Esophagus mucosa (tissue), 1 donor: ENCODE results near the gene PATL2. TPM values are rescaled to one million over a fixed set of nuclear protein-coding genes. Genes with fewer than 3 reads are reported as not detected.
"Not testable (repeated sequence)": the region's sequence is repeated elsewhere in the genome, so short reads cannot be mapped to it uniquely, and the experiment has no call there.

Experiments used
- ATAC-seq: fragments of 200-7000 bp; cut with Tn5 transposase; one replicate; pipeline ENCODE4 v1.9.1; 2020
- total RNA-seq: library from RNA; stranded (reverse); gene quantifications from one replicate; pipeline ENCODE4 v1.2.4, GENCODE V29; 2023
- donor health status: DM: yes; HTN: yes; CAD: no.

PATL2 gene
- 1.2 TPM for total RNA-seq

DNA sequence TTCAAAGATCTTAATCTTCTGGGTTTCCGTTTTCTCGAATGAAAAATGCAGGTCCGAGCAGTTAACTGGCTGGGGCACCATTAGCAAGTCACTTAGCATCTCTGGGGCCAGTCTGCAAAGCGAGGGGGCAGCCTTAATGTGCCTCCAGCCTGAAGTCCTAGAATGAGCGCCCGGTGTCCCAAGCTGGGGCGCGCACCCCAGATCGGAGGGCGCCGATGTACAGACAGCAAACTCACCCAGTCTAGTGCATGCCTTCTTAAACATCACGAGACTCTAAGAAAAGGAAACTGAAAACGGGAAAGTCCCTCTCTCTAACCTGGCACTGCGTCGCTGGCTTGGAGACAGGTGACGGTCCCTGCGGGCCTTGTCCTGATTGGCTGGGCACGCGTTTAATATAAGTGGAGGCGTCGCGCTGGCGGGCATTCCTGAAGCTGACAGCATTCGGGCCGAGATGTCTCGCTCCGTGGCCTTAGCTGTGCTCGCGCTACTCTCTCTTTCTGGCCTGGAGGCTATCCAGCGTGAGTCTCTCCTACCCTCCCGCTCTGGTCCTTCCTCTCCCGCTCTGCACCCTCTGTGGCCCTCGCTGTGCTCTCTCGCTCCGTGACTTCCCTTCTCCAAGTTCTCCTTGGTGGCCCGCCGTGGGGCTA lies at the start of gene PATL2, which contains the start of gene B2M:
Gene PATL2, minus strand, starts transcription at position 228 of the 647 bp plus-strand sequence. CDS start 34,833 bp downstream, outside the sequence.
Gene B2M, plus strand, starts transcription at position 422 of the 647 bp plus-strand sequence. Its CDS starts 30 bp downstream, at position 452.
- peak; percentile 97 for ATAC-seq

DNA sequence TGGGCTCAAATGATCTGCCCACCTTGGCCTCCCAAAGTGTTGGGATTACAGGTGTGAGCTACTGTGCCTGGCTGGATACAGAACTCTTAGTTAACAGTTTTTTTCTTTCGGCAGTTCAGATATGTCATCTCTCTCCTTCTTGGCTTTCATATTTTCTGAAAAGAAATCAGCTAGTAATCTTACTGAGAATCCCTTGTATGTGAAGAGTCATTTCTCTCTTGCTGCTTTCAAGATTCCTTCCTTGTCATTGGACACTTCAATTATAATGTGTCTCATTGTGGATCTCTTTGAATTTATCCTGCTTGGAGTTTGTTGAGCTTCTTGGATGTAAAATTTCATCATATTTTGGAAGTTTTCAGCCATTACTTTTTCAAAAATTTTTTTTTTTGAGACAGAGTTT lies 42.2 kb upstream of the PATL2 start:
- ATAC-seq: no peak

GRCh38 chr15:44743454-44743853 lies 32.3 kb upstream of the PATL2 start:
- not testable (repeated sequence) for ATAC-seq

DNA sequence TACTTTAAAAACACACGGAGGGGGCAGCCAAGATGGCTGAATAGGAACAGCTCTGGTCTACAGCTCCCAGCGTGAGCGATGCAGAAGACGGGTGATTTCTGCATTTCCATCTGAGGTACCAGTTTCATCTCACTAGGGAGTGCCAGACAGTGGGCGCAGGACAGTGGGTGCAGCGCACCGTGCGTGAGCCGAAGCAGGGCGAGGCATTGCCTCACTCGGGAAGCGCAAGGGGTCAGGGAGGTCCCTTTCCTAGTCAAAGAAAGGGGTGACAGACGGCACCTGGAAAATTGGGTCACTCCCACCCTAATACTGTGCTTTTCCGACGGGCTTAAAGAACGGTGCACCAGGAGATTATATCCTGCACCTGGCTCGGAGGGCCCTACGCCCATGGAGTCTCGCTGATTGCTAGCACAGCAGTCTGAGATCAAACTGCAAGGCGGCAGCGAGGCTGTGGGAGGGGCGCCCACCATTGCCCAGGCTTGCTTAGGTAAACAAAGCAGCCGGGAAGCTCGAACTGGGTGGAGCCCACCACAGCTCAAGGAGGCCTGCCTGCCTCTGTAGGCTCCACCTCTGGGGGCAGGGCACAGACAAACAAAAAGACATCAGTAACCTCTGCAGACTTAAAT lies 28.2 kb upstream of the PATL2 start:
- ATAC-seq: not testable (repeated sequence)

GRCh38 chr15:44738340-44738984 lies 27.3 kb upstream of the PATL2 start:
- peak; percentile 45 for ATAC-seq

DNA sequence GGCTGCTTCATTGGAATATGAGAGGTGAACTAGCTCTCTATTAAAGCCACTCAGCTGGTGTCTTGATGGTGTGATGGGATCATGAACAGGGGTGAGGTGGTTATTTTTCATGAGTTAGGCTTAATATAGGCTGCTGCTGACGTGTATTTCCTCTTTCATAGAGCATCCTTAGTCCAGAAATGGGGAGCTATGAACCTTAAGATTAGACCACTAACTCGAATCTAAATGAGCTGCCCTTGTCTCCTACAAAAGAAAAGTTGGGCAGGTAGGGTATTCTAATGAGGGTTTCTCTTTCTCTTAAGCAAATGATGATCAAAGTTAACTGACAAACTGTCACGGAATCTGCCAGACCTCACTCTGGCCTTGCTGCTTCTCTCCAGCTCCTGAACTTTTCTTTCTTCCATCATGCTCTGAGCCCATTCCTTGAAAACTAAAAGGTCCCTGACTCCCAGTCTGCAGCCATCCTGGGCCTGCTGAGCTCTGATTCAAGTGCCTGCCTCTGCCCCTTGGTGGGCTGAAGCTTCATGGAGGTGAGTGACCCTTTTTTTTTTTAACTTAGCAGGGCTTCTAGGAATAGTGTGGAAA lies 25.1 kb upstream of the PATL2 start, which contains the start of gene TRIM69:
Gene TRIM69, plus strand, starts transcription at position 348 of the 585 bp plus-strand sequence. Its CDS starts 177 bp downstream, at position 525.
- ATAC-seq: peak; percentile 15

DNA sequence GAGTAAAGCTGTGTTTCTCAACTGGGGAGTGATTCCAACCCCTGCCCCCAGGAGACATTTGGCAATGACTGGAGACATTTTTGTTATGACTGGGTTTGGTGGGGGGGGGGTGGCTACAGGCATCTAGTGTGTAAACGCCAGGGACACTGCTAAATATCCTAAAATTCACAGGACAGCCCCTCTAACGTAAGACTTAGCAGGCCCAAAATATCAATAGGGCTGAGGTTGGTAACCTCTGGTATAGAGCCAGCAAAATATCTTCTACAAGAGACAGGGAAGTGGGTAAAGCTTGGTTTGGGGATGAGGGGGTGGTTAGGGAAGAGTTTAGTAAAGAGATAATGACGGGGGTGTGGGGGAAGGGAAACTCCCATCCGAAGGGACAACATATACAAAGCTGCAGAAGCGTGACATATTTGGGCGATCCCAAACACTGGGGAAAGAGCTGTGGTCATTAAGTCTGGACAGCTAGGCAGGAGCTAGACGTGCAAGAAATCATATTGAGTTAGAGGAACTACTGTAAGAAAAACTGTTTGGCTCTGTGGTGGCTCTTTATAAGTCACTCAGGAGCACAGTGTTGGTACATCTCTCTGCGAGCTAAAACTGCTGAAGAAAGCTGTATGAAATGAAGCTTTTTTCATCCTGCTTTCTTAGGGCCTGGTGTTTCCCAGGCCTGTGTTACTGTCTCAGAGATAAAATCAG lies 24.5 kb upstream of the PATL2 start:
- peak; percentile 44 for ATAC-seq

DNA sequence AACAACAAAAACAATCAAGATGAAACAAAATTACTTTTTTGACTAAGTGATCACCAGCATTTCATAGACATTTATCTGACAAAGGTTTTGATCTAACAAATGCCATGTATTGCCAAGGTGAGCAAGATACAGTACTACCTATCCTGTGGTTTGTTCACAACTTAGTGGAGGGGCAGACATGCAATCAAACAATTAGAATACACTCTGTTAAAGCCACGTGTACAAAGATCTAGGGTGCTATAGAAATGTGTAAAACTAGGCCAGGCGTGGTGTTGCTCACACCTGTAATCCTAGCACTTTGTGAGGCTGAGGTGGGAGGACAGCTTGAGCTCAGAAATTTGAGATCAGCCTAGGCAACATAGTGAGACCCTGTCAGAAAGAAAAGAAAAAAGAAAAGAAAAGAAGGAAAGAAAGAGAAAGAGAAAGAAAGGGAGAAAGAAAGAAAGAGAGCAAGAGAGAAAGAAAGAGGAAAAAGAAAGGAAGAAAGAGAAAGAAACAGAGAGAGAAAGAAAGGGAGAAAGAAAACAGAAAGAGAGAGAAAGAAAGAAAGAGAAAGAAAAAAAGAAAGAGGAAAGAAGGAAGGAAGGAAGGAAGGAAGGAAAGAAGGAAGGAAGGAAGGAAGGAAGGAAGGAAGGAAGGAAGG lies 23.8 kb upstream of the PATL2 start:
- ATAC-seq: no peak

DNA sequence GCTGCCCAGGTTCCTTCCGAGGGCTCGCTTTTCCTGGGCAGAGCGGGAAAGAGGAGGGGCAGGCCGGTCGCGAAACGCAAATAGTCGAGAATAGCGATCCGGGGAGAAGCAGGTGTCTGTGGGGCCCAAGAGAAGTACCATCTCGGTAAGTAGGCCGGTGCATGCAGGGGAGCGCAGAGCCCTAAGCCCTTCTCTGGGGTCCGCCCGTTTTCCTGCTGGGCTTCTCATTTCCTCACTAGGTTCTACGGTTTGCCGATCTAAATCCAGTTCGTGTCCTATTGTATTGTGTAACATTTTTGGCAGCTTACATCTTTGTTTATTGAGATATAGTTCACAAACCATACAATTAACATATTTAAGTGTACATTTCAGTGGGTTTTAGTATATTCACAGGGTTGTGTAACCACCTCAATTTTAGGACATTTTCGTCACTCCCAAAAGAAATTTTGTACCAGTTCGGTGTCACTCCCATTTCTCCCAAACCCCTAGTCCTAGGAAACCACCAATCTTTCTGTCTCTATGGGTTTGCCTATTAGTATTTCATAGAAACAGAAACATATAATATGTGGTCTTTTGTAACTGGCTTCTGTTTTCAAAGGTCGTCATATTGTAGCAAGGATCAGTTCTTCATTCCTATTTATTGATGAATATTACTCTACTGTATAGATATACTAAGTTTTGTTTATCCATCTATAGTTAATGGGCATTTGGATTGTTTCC lies 18.4 kb upstream of the PATL2 start:
- peak; percentile 10 for ATAC-seq

GRCh38 chr15:44728576-44729407 lies 17.7 kb upstream of the PATL2 start:
- peak; percentile 93 for ATAC-seq

DNA sequence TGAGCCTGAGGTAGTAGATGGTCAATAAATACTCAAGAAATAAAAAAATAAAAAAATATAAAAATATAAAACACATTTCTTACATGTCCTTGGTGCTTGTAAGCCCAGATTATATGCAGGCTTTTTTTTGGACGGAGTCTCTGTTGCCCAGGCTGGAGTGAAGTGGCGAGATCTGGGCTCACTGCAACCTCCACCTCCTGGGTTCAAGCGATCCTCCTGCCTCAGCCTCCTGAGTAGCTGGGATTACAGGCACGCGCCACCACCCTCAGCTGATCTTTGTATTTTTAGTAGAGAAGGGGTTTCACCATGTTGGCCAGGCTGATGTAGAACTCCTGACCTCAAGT lies 17.1 kb upstream of the PATL2 start:
- ATAC-seq: not testable (repeated sequence)

DNA sequence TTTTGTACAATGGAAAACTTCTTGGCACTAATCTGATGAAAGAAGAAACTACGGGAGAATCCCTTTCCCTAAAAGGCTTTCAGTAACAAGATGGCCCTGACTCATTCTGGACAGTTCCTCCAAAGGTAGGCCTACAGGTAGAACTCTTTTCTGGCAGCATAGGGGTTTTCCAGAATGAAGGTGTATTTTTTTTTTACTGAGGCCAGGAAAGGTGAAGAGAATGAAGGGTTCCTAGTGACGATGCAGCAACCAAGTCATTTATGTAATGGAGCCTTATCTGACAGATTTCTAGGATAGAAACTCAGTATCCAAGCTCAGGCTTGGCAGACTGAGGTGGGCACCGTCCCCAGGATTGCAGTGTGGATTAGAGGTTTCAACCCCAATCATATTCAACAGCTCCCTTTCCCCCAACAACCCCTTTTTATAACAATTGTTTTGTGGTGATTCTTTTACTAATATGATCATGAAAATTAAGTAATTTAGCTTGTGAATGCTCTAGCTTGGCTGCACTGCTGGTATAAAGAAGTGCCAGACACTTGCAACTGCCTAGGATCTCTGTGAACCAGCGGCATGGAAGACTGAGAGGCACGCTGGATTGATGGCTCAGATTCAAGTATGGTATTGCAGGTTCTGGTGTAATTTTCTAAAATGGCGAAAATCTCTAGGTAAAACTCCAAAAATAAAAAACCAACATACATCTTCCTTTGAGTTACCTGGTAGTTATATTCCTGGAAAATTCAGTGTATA lies 16.5 kb upstream of the PATL2 start:
- ATAC-seq: no peak

GRCh38 chr15:44726568-44727484 lies 15.7 kb upstream of the PATL2 start:
- ATAC-seq: peak; percentile 65

DNA sequence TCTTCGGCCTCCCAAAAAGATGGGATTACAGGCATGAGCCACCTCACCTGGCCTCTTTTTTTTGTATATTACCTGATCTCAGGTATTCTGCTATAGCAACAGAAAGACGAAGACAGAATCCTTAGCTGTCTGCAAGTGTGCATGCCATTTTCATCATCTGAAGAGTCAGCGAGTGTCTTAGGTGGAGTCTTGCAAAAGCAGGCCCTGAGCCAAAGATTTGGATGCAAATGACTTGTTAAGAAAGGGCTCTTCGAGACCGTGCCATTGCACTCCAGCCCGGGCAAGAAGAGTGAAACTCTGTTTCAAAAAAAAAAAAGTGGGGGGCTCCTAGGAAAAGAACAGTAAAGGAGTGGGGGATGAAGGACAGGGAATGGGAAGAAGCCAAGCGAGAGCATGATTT lies 15.0 kb upstream of the PATL2 start:
- ATAC-seq: no peak

GRCh38 chr15:44722011-44722410 lies 10.9 kb upstream of the PATL2 start:
- ATAC-seq: no peak

DNA sequence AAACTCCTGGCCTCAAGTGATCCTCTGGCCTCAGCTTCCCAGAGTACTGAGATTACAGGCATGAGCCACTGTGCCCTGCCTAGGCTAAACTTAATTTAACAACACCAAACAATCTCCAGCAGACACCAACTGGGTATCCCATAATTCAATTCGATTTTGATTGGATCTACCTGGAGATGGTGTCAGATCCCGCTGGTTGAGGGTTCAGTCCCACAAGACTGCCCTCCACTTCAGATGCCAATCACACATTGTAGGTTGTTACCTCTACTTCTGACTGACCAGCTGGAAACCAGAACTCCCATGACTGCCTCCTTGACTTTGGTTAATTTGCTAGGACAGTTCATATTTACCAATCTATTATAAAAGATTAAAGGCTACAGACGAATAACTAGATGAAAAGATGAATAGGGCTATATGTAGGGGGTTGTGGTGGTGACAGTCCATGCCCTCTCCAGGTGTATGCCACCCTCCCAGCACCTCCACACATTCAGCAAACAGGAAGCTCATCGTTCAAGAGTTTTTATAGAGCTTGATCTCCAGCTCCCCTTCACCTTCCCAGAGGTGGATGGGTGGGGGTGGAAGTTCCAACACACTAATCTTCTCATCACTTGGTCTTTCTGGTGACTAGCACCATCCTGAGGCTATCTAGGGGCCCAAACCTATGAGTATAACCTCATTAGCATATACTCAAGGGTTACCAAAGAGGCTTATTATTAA lies 9.5 kb upstream of the PATL2 start:
- no peak for ATAC-seq

GRCh38 chr15:44720000-44720435 lies 8.9 kb upstream of the PATL2 start:
- peak; percentile 9 for ATAC-seq
